IMR-90 (cell line): ENCODE data around the gene NOG. TPM values are rescaled to one million over a fixed set of nuclear protein-coding genes. Genes with fewer than 3 reads are reported as not detected.

Experiments
- ATAC-seq: fragments of 200-7000 bp; cut with Tn5 transposase; 2 replicates; pipeline ENCODE4 v1.9.1; 2020; ENCODE audit warnings: low read depth, mild to moderate bottlenecking, moderate library complexity
- BruUV-seq: library from RNA; stranded (reverse); fragments of 400-500 nt; replicated peaks from 2 replicates; lab custom pipeline; 2021; lab: Mats Ljungman, UMichigan
- CTCF ChIA-PET: fragments of 300-600 bp; formaldehyde crosslinking; extraction: SDS; loops from one replicate; lab custom pipeline; 2021; ENCODE audit warnings: antibody characterized with exemption; lab: Yijun Ruan, JAX
- POLR2A ChIA-PET: fragments of 300-600 bp; sonication (Branson Sonifier 250); formaldehyde crosslinking; loops from one replicate; lab custom pipeline; 2022; ENCODE audit warnings: antibody characterized with exemption; ENCODE audit not compliant: unreplicated experiment; lab: Charles Lee
- DNase-seq: peaks from one replicate; pipeline ENCODE4 v3.0.0; 2013
- H2AFZ ChIP-seq: replicated peaks from 2 replicates; pipeline ENCODE3; 2013; ENCODE audit warnings: low read length, mild to moderate bottlenecking; ENCODE audit not compliant: poor library complexity
- H2AK5ac ChIP-seq: 2 replicates; pipeline ENCODE4 v1.6.1; 2013; ENCODE audit warnings: low read depth, low read length, inconsistent platforms
- H2AK9ac ChIP-seq: replicated peaks from 2 replicates; pipeline ENCODE3; 2013; ENCODE audit warnings: mild to moderate bottlenecking, low read depth, low read length, moderate library complexity; ENCODE audit not compliant: poor library complexity
- H2BK120ac ChIP-seq: 2 replicates; pipeline ENCODE4 v1.6.1; 2013; ENCODE audit warnings: low read depth, low read length, inconsistent platforms
- H2BK15ac ChIP-seq: 3 replicates; pipeline ENCODE4 v1.6.1; 2013; ENCODE audit warnings: low read depth, low read length, inconsistent platforms
- H2BK20ac ChIP-seq: 2 replicates; pipeline ENCODE4 v1.6.1; 2013; ENCODE audit warnings: low read depth, mild to moderate bottlenecking, inconsistent platforms, low read length, moderate library complexity
- H2BK5ac ChIP-seq: 2 replicates; pipeline ENCODE4 v1.6.1; 2013; ENCODE audit warnings: mild to moderate bottlenecking, low read depth, low read length, inconsistent platforms; ENCODE audit not compliant: poor library complexity, severe bottlenecking
- H3K14ac ChIP-seq: replicated peaks from 2 replicates; pipeline ENCODE4 v1.6.1; 2013; ENCODE audit warnings: low read depth, low read length, inconsistent platforms
- H3K18ac ChIP-seq: 2 replicates; pipeline ENCODE4 v1.6.1; 2013; ENCODE audit warnings: low read depth, low read length, control low read depth
- H3K23ac ChIP-seq: 2 replicates; pipeline ENCODE4 v1.6.1; 2013; ENCODE audit warnings: low read depth, low read length, inconsistent platforms
- H3K27ac ChIP-seq: 2 replicates; pipeline ENCODE4 v1.5.1; 2013; ENCODE audit warnings: mild to moderate bottlenecking, control low read depth, low read length; ENCODE audit not compliant: insufficient read depth
- H3K27me3 ChIP-seq: 2 replicates; pipeline ENCODE4 v1.6.1; 2013; ENCODE audit warnings: low read length; ENCODE audit not compliant: control insufficient read depth, insufficient read depth
- H3K36me3 ChIP-seq: 2 replicates; pipeline ENCODE4 v1.6.1; 2013; ENCODE audit warnings: low read length, mixed read lengths; ENCODE audit not compliant: control insufficient read depth, insufficient read depth
- H3K4ac ChIP-seq: 2 replicates; pipeline ENCODE4 v1.6.1; 2013; ENCODE audit warnings: low read depth, low read length, inconsistent platforms
- H3K4me1 ChIP-seq: 2 replicates; pipeline ENCODE4 v1.6.1; 2013; ENCODE audit warnings: low read length, mixed read lengths; ENCODE audit not compliant: control insufficient read depth, insufficient read depth
- H3K4me2 ChIP-seq: 2 replicates; pipeline ENCODE4 v1.6.1; 2013; ENCODE audit warnings: low read depth, mild to moderate bottlenecking, control low read depth, low read length, moderate library complexity
- H3K4me3 ChIP-seq: 2 replicates; pipeline ENCODE4 v1.5.1; 2013; ENCODE audit warnings: low read depth, mild to moderate bottlenecking, control low read depth, low read length, moderate library complexity; ENCODE audit not compliant: insufficient read depth
- H3K56ac ChIP-seq: 2 replicates; pipeline ENCODE4 v1.6.1; 2013; ENCODE audit warnings: low read length, inconsistent platforms; ENCODE audit not compliant: insufficient read depth; ENCODE audit errors: extremely low read depth
- H3K79me1 ChIP-seq, 2 experiments: 2 replicates each; pipeline ENCODE4 v1.6.1; 2013; ENCODE audit warnings: low read length in 2 of 2, inconsistent platforms in 1 of 2, low read depth in 1 of 2
- H3K9ac ChIP-seq: 2 replicates; pipeline ENCODE4 v1.6.1; 2013; ENCODE audit warnings: low read depth, low read length, control low read depth
- H3K9me1 ChIP-seq: 2 replicates; pipeline ENCODE4 v1.6.1; 2013; ENCODE audit warnings: low read length, inconsistent platforms; ENCODE audit not compliant: insufficient read depth
- H3K9me3 ChIP-seq: 2 replicates; pipeline ENCODE4 v1.6.1; 2013; ENCODE audit warnings: low read length; ENCODE audit not compliant: control insufficient read depth, insufficient read depth
- H4K20me1 ChIP-seq: 2 replicates; pipeline ENCODE4 v1.6.1; 2013; ENCODE audit warnings: low read length, inconsistent platforms; ENCODE audit not compliant: insufficient read depth
- H4K5ac ChIP-seq: 2 replicates; pipeline ENCODE4 v1.6.1; 2013; ENCODE audit warnings: mild to moderate bottlenecking, low read depth, low read length, control low read depth
- H4K8ac ChIP-seq, 2 experiments: 2 replicates each; pipeline ENCODE4 v1.6.1; 2013; ENCODE audit warnings: low read depth in 2 of 2, low read length in 2 of 2, control low read depth in 1 of 2, inconsistent platforms in 1 of 2
- H4K91ac ChIP-seq: 2 replicates; pipeline ENCODE4 v1.6.1; 2013; ENCODE audit warnings: low read depth, low read length, inconsistent platforms; ENCODE audit not compliant: insufficient read depth
- BHLHE40 ChIP-seq: fragments of 150-350 bp; IDR thresholded peaks from 2 replicates; pipeline ENCODE4 v1.6.1; 2016; ENCODE audit warnings: mild to moderate bottlenecking, low read depth, low read length
- CEBPB ChIP-seq: IDR thresholded peaks from 2 replicates; pipeline ENCODE4 v1.6.1; 2012; ENCODE audit warnings: low read depth, low read length, improper control_type of control experiment
- CHD1 ChIP-seq: IDR thresholded peaks from 2 replicates; pipeline ENCODE4 v1.6.1; 2012; ENCODE audit warnings: low read depth, low read length, improper control_type of control experiment
- CTCF ChIP-seq: conservative IDR thresholded peaks from 2 replicates; pipeline ENCODE4 v1.5.1; 2012; ENCODE audit warnings: mild to moderate bottlenecking, low read depth, low read length, improper control_type of control experiment
- ELK1 ChIP-seq: fragments of 150-350 bp; IDR thresholded peaks from 2 replicates; pipeline ENCODE4 v1.6.1; 2016; ENCODE audit warnings: low read depth, mild to moderate bottlenecking, low read length, moderate library complexity, borderline replicate concordance
- FOS ChIP-seq: fragments of 150-350 bp; IDR thresholded peaks from 2 replicates; pipeline ENCODE4 v1.6.1; 2016; ENCODE audit warnings: low read depth, low read length
- MAFK ChIP-seq: IDR thresholded peaks from 2 replicates; pipeline ENCODE4 v1.6.1; 2012; ENCODE audit warnings: low read depth, low read length, improper control_type of control experiment
- MAZ ChIP-seq: IDR thresholded peaks from 2 replicates; pipeline ENCODE4 v1.6.1; 2012; ENCODE audit warnings: low read depth, mild to moderate bottlenecking, low read length, improper control_type of control experiment, moderate library complexity, borderline replicate concordance
- MXI1 ChIP-seq: IDR thresholded peaks from 2 replicates; pipeline ENCODE4 v1.6.1; 2012; ENCODE audit warnings: low read depth, mild to moderate bottlenecking, low read length, moderate library complexity, borderline replicate concordance
- NFE2L2 ChIP-seq: fragments of 150-350 bp; IDR thresholded peaks from 2 replicates; pipeline ENCODE4 v1.6.1; 2016; ENCODE audit warnings: low read depth, mild to moderate bottlenecking, low read length
- POLR2A ChIP-seq: IDR thresholded peaks from 2 replicates; pipeline ENCODE4 v1.6.1; 2012; ENCODE audit warnings: mild to moderate bottlenecking, low read depth, low read length
- RAD21 ChIP-seq: IDR thresholded peaks from 2 replicates; pipeline ENCODE4 v1.6.1; 2012; ENCODE audit warnings: low read length, improper control_type of control experiment
- RCOR1 ChIP-seq: IDR thresholded peaks from 2 replicates; pipeline ENCODE4 v1.6.1; 2012; ENCODE audit warnings: mild to moderate bottlenecking, low read length, improper control_type of control experiment; ENCODE audit not compliant: insufficient replicate concordance
- RFX5 ChIP-seq: IDR thresholded peaks from 2 replicates; pipeline ENCODE4 v1.8.0; 2012; ENCODE audit warnings: low read depth, mild to moderate bottlenecking, low read length, moderate library complexity
- SMC3 ChIP-seq: fragments of 150-350 bp; IDR thresholded peaks from 2 replicates; pipeline ENCODE4 v1.6.1; 2016; ENCODE audit warnings: low read depth, mild to moderate bottlenecking, antibody characterized with exemption, low read length, moderate library complexity
- USF2 ChIP-seq: fragments of 150-350 bp; IDR thresholded peaks from 2 replicates; pipeline ENCODE4 v1.6.1; 2017; ENCODE audit warnings: mild to moderate bottlenecking, antibody characterized with exemption, low read length, low read depth
- WGBS, 2 experiments: methylation state at CpG; one replicate each; pipeline versions ENCODE4 v1.1.5 to v1.1.7; 2013; ENCODE audit warnings: missing lambda C conversion rate in 2 of 2; ENCODE audit not compliant: insufficient read length in 1 of 2; ENCODE audit errors: extremely low coverage in 2 of 2; 5-methylcytosine and 5-hydroxymethylcytosine counted together
- dilution Hi-C: fragments of 300-500 bp; cut with HindIII; formaldehyde crosslinking; loops from one replicate; pipeline ENCODE4 v1.14.3; 2018; ENCODE audit warnings: low sequenced_read_pairs; ENCODE audit not compliant: unreplicated experiment
- in situ Hi-C: fragments of 300-500 bp; cut with MboI; formaldehyde crosslinking; loops from 3 replicates; pipeline ENCODE4 v1.14.3; 2019; ENCODE audit warnings: low sequenced_read_pairs, inconsistent platforms, mixed read lengths
- intact Hi-C: fragments of 100-400 bp; cut with micrococcal nuclease; formaldehyde crosslinking; loops from 2 replicates; pipeline ENCODE4 v1.10.0; 2022
- polyA plus RNA-seq, 3 experiments: library from polyadenylated mRNA; depleted of rRNA; stranded (reverse); fragments of >200 nt; gene quantifications; 2 replicates each; pipeline ENCODE4 v1.2.3, GENCODE V29; 2012; ENCODE audit warnings: low replicate concordance in 1 of 3
- total RNA-seq: library from RNA; depleted of rRNA; stranded (reverse); fragments of >200 nt; gene quantifications from 2 replicates; pipeline ENCODE4 v1.2.3, GENCODE V29; 2012

NOG gene
- total and polyA plus RNA-seq, 2 of the 4 experiments (the other 2 are of a cell fraction): 11.7 to 13.1 TPM

- H2AFZ ChIP-seq: no peak overlapping the region
- H3K27ac ChIP-seq: no peak overlapping the region
- intact Hi-C loops (no loop called here), dilution Hi-C loops (no loop called here), in situ Hi-C loops (no loop called here)
- POLR2A ChIA-PET: no interaction called here
- no peak overlapping the region for H3K4ac ChIP-seq
- no peak overlapping the region for H3K4me3 ChIP-seq
- CTCF ChIA-PET: interaction anchor here (1.2 kb wide), 1 partner anchor 12 kb away, joined by 3 read pairs; no protein-coding TSS in a partner anchor
- H2AK9ac ChIP-seq: no peak overlapping the region
- no peak for DNase-seq
- H3K23ac ChIP-seq: no peak overlapping the region
- H2BK15ac ChIP-seq: no peak overlapping the region
- no peak overlapping the region for H2BK5ac ChIP-seq
- H2AK5ac ChIP-seq: no peak overlapping the region
- no peak overlapping the region for H3K9ac ChIP-seq
- H3K4me1 ChIP-seq: no peaks in the 10 kb centered on the region
- no peak overlapping the region for H3K4me2 ChIP-seq
- H3K36me3 ChIP-seq: no peaks in the 10 kb centered on the region
- H4K8ac ChIP-seq: no peak overlapping the region
- no peak overlapping the region for H3K56ac ChIP-seq
- H3K9me3 ChIP-seq: no peaks in the 10 kb centered on the region
- TF ChIP-seq CTCF (no peak), FOS (no peak), USF2 (no peak), RAD21 (no peak), ELK1 (no peak), RCOR1 (no peak), POLR2A (no peak), NFE2L2 (no peak), MAFK (no peak), SMC3 (no peak), RFX5 (no peak), BHLHE40 (no peak), MXI1 (no peak), CHD1 (no peak), MAZ (no peak), CEBPB (no peak)
- H2BK20ac ChIP-seq: no peak overlapping the region
- no peak overlapping the region for H4K5ac ChIP-seq
- no TSS peak for BruUV-seq
- ATAC-seq: no peak
- no peak overlapping the region for H4K91ac ChIP-seq
- no peaks in the 10 kb centered on the region for H3K79me1 ChIP-seq
- no peak overlapping the region for H3K14ac ChIP-seq
- no peak overlapping the region for H3K18ac ChIP-seq
- peaks cover 2% of the 10 kb centered on the region; the same call in 1 of the 2 replicates for H3K27me3 ChIP-seq
- no peaks in the 10 kb centered on the region for H3K9me1 ChIP-seq
- no peak overlapping the region for H2BK120ac ChIP-seq
- no peaks in the 10 kb centered on the region for H4K20me1 ChIP-seq
- WGBS, 2 experiments: no CpG with 5 or more reads among the region's 4 CpGs
Measured at GRCh38 chr17:56548661-56549060, 44.8 kb upstream of the NOG start.
